ENCODE results near the gene USP36.

- TF ChIP-seq POLR2A (IDR thresholded peaks at IDR 0.05) = no peak
- TF ChIP-seq, protein P1, sequence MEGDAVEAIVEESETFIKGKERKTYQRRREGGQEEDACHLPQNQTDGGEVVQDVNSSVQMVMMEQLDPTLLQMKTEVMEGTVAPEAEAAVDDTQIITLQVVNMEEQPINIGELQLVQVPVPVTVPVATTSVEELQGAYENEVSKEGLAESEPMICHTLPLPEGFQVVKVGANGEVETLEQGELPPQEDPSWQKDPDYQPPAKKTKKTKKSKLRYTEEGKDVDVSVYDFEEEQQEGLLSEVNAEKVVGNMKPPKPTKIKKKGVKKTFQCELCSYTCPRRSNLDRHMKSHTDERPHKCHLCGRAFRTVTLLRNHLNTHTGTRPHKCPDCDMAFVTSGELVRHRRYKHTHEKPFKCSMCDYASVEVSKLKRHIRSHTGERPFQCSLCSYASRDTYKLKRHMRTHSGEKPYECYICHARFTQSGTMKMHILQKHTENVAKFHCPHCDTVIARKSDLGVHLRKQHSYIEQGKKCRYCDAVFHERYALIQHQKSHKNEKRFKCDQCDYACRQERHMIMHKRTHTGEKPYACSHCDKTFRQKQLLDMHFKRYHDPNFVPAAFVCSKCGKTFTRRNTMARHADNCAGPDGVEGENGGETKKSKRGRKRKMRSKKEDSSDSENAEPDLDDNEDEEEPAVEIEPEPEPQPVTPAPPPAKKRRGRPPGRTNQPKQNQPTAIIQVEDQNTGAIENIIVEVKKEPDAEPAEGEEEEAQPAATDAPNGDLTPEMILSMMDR (IDR thresholded peaks at IDR 0.05) = no peak
These were observed 50.9 kb downstream of the USP36 start for GRCh38 chr17:78789663-78790181.

Data from right lobe of liver (tissue), 4 donors.